ENCODE data around the gene KLHL17.
A peak's percentile ranks its signal among the peaks of the same experiment; 100 is the strongest.

KLHL17 gene

DNA sequence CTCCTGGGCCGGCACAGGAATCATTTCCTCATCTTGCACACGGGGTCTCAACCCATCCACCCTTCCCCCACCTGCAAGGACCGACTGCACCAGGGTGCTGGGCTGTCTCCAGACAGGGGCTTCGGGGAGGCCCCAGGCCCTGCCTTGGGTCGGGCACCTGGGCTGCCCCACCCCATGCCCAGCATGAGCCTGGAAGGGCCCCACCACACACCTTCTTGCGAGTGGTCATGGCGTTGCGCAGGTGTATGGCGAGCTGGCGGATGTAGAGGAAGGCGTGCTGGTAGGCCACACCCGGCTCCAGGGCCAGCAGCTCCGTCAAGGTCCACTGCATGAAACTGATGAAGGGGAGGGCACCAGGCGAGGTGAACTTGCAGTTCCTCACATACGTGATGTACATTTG is 8.2 kb upstream of the KLHL17 start:
- no peak for DNase-seq (ENCODE audit: low spot score)

- DNase-seq (ENCODE audit: low spot score) = no peak
Measured at GRCh38 chr1:952603-953002, 7.8 kb upstream of the KLHL17 start.

- no peak for DNase-seq (ENCODE audit: low spot score)
Measured at GRCh38 chr1:953524-954320, 6.7 kb upstream of the KLHL17 start.

GRCh38 chr1:954927-955326 is 5.5 kb upstream of the KLHL17 start:
- no peak for DNase-seq (ENCODE audit: low spot score)

DNA sequence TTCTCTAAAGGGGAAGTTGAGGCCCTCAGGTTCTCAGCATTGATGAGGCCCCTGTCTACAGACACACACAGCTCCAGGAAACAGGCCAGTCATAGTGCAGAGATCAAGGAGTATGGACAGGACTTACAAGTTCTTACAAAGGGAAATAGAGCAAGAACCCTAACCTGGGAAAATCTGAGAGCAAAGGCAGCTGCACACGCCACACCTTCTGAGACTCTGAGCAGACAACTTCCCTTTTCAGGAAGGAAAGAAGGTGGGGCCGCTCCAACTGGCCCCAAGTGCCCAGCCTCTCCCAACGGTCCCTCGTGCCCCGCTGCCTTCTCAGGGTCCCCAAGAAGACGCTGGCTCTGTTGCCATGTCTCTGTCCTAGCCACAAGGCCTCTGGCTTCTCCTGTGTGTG is 4.9 kb upstream of the KLHL17 start:
- DNase-seq (ENCODE audit: low spot score) = no peak

DNA sequence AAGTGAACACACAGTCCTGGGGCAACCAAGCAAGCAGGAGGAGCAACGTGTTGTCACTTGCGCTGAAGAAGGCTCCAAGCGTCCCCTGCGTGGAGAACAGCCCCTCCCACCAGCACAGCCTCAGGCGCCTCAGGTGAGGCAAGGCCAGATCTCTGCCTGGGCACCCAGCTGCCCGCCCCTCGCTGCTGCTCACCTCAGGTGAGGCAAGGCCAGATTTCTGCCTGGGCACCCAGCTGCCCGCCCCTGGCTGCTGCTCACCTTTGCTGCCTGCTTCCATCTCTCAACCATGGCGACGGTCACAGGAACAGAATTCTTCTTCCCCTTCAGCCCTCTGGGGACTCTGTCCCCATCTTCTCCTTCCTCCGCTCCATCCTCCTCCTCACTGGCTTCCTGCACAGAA is 3.7 kb upstream of the KLHL17 start:
- no peak for DNase-seq (ENCODE audit: low spot score)

GRCh38 chr1:958823-959730 is 1.3 kb upstream of the KLHL17 start, which contains the start of gene NOC2L:
Gene NOC2L (minus strand): TSS chr1:959256. CDS start chr1:959240, 16 bp downstream.
- DNase-seq (ENCODE audit: low spot score) = peak; percentile 96

DNA sequence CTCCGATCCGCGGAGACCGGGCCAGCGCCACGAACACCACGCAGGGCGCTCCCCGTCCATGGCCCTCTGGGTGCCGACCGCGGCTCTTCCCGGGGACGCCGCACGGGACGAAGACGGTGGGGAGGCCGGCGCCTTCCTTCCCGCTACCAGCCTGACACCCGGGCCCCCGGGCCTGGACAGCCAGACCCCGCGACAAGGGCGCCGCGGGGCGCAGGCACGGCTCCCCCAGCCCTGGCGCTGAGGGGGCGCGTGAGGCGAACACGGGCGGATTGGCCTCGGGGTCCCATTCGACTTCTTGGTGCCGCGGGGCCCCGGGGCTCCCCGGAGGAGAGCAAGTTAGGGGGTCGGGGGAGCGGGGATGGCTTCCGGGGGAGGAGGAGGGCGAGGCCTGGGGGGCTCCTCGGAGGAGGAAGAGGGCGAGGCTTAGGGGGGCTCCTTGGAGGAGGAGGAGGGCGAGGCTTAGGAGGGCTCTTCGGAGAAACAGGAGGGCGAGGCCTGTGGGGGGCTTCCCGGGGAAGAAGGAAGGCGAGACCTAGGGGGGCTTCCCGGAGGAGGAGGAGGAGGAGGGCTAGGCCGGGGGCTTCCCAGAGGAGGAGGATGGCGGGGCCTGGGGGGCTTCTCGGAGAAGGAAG is 537 bp upstream of the KLHL17 start:
- DNase-seq (ENCODE audit: low spot score) = no peak

DNA sequence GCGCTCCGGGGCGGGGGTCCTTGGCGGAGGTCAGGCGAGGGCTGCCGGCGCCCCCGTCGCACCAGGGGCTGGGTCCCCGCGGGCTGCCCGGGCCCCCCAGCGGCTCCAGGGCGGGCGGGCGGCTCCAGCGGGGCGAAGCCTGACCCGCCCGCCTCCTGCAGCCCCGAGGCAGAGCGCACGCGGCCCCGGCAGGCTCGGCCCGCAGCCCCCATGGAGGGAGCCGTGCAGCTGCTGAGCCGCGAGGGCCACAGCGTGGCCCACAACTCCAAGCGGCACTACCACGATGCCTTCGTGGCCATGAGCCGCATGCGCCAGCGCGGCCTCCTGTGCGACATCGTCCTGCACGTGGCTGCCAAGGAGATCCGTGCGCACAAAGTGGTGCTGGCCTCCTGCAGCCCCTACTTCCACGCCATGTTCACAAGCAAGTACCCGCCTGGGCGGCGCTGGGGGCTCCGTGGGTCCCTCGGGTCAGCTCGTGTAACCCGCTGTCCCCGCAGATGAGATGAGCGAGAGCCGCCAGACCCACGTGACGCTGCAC is 817 bp downstream of the KLHL17 start:
- peak; percentile 62 for DNase-seq (ENCODE audit: low spot score)

- DNase-seq (ENCODE audit: low spot score) = no peak
Measured at GRCh38 chr1:962381-963300, 2.3 kb downstream of the KLHL17 start.

- no peak for DNase-seq (ENCODE audit: low spot score)
Measured at GRCh38 chr1:963301-963651, 2.9 kb downstream of the KLHL17 start.

- DNase-seq (ENCODE audit: low spot score) = no peak
Measured at GRCh38 chr1:963746-964525, 3.6 kb downstream of the KLHL17 start.

DNA sequence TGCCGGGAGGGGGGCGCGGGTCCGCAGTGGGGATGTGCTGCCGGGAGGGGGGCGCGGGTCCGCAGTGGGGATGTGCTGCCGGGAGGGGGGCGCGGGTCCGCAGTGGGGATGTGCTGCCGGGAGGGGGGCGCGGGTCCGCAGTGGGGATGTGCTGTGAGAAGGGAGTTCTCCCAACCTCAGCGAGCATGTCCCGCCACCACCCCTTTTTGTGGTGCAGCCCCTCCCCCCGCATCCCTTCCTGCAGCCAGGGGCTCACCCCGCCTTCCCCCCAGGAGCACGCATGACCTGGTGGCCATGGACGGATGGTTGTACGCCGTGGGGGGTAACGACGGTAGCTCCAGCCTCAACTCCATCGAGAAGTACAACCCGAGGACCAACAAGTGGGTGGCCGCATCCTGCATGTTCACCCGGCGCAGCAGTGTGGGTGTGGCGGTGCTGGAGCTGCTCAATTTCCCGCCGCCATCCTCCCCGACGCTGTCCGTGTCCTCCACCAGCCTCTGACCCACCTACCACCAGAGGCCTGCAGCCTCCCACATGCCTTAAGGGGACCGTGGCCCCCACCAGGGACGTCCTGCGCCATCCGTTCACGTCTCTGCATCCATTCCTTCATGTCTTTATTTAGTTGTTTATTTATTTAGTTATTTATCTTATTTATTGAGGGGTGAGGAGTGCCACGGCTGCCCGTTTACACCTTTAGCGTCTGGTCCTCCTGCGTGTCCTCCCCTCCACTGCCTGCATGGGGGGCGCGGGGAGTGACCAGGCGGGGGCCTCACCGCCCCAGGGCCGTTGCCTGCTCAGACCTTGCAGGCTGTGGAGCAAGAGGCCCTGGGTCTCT is 4.5 kb downstream of the KLHL17 start:
- no peak for DNase-seq (ENCODE audit: low spot score)

DNA sequence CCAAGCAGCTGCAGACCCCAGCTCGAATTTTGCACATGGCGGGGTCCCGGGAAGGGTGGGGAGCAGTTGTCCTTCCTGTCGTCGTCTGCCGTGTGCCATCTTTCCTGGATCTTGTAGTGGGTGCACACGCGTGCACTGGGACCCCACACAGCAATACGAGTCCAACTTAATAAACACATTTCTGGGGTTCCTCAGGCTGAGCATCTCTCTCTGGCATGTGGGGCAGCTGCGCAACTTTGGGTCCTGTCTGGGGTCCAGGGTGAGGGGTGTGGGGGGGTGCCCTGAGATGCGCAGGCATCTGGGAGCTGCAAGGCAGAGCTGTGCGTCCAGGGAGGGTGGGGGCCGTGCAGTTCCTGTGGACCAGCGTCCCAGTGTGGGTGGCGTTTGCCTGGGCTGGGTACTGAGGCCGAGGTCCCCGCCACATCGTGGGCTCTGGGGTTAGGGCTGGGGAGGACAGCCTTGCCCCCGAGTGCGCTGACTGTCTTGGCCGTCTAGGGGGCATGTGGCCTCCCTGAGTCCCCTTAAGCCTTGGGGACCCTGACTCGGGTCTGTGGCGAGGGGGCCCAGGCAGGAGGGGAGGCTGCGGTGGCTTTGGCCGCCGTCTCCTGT is 5.2 kb downstream of the KLHL17 start:
- no peak for DNase-seq (ENCODE audit: low spot score)

GRCh38 chr1:966135-966703 is 5.8 kb downstream of the KLHL17 start, which contains the start of gene PLEKHN1:
Gene PLEKHN1 (plus strand): TSS chr1:966482. CDS start chr1:966532, 50 bp downstream.
- DNase-seq (ENCODE audit: low spot score) = peak; percentile 77

DNA sequence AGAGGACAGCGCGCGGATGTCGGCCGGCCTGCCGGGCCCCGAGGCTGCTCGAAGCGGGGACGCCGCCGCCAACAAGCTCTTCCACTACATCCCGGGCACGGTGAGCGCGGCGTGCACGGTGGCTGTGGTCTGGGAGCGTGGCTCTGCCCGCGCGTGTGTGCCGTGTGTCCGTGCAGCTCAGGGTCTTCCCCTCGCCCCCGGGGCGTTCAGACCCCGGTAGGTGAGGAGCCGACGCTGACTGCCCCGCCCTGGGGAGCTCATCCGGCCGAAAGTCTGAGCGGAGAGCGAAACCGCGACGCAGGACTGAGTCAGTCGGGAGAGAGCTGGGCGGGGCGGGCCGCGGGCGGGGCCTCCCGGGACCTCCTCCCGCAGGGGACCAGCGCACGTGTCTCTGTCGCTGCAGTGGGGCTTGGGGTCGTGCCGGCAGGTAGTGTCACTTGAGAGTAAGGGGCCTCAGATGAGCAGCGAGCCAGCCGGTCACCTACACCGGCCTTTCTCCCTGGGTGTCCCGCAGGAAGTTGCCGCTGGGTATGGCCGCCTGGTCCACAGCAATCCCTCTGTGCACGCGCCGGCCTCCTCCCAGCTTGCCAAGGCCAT is 6.4 kb downstream of the KLHL17 start:
- peak; percentile 94 for DNase-seq (ENCODE audit: low spot score)

GRCh38 chr1:967466-968343 is 7.3 kb downstream of the KLHL17 start:
- DNase-seq (ENCODE audit: low spot score) = no peak
